ENCODE measurements around the gene BAHCC1. TPM values are rescaled to one million over a fixed set of nuclear protein-coding genes. Genes with fewer than 3 reads are reported as not detected.

Gene BAHCC1
- total RNA-seq, 2 donors from 2014 or later = 11.4 to 28.9 TPM

DNA sequence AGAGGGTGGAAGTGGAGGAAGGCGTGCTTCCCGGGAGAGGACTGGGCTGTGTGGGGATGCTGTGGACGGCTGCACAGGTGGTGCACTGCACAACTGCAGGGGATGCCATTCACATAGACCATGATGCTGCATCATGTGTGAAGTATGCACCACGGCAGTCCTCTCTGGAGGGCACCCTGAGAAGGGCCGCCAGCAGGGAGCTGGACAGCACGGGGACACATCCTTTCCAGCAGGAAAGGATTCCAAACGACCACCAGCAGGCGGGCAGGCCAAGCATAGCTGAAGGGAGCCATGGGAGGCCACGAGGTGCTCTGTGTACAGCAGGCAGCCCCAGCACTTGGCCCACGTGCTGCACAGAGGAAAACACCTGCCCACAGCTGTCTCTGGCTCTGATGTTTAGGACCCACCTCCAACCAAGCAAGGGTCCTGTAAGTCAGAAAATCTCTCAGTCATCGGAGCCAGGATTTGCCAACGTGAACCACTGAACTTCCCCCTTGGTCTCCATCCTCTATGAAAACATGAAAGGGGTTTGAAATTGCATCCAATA, 107.3 kb downstream of the BAHCC1 start:
- no peaks in the 10 kb centered on the region for H3K4me1 ChIP-seq (replicated peaks)
- H3K27ac ChIP-seq = no peak overlapping the region
- no peak for DNase-seq (ENCODE audit: low spot score)
- intact Hi-C loops (cut with DNase I) = no loop called here
- H3K9me3 ChIP-seq = no peaks in the 10 kb centered on the region
- H3K27me3 ChIP-seq (replicated peaks; ENCODE audit: insufficient read depth) = no peaks in the 10 kb centered on the region
- 71% methylated on average over 12 of the region's 12 CpGs for WGBS
- TF ChIP-seq POLR2AphosphoS5 (IDR thresholded peaks at IDR 0.05) (no peak), POLR2A (IDR thresholded peaks at IDR 0.05) (no peak)
- TF ChIP-seq, protein P1, sequence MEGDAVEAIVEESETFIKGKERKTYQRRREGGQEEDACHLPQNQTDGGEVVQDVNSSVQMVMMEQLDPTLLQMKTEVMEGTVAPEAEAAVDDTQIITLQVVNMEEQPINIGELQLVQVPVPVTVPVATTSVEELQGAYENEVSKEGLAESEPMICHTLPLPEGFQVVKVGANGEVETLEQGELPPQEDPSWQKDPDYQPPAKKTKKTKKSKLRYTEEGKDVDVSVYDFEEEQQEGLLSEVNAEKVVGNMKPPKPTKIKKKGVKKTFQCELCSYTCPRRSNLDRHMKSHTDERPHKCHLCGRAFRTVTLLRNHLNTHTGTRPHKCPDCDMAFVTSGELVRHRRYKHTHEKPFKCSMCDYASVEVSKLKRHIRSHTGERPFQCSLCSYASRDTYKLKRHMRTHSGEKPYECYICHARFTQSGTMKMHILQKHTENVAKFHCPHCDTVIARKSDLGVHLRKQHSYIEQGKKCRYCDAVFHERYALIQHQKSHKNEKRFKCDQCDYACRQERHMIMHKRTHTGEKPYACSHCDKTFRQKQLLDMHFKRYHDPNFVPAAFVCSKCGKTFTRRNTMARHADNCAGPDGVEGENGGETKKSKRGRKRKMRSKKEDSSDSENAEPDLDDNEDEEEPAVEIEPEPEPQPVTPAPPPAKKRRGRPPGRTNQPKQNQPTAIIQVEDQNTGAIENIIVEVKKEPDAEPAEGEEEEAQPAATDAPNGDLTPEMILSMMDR (IDR thresholded peaks at IDR 0.05) = no peak
- no peak overlapping the region for H3K4me3 ChIP-seq
- no peaks in the 10 kb centered on the region for H3K36me3 ChIP-seq

- Histone ChIP-seq H3K27me3 (replicated peaks; ENCODE audit: insufficient read depth) (no peaks in the 10 kb centered on the region), H3K27ac (no peak overlapping the region), H3K9me3 (no peaks in the 10 kb centered on the region), H3K36me3 (no peaks in the 10 kb centered on the region), H3K4me3 (no peak overlapping the region), H3K4me1 (replicated peaks) (no peaks in the 10 kb centered on the region)
- intact Hi-C loops (cut with DNase I) = no loop called here
- no peak for TF ChIP-seq POLR2AphosphoS5 (IDR thresholded peaks at IDR 0.05)
- TF ChIP-seq, protein P1 (IDR thresholded peaks at IDR 0.05) = no peak
- TF ChIP-seq POLR2A (IDR thresholded peaks at IDR 0.05) = no peak
- no peak for DNase-seq (ENCODE audit: low spot score)
Measured at GRCh38 chr17:81503619-81504018, 108.4 kb downstream of the BAHCC1 start.

DNA sequence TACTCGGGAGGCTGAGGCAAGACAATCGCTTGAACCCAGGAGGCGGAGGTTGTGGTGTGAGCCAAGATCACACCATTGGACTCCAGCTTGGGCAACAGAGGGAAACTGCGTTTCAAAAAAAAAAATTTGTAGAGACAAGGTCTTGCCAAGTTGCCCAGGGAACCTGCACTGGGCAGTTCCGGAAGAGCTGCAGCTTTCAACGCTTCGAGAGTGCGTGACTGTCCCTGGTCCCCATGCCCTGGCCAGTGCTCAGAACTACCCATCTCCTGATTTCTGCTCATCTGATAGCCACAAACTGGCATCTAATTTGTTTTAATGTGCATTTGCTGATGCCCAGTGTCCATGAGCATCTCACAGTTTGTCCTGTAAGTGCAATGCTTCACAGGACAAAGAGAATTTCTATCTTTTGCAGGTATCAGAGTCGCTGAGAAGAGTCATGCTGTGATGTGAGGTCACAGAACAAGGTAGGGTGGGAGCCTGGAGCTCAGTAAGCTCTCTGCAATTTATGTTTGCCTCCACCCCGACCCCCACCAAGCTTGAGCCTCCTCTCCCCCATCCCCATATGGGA, 113.5 kb downstream of the BAHCC1 start:
- Histone ChIP-seq H3K27me3 (replicated peaks; ENCODE audit: insufficient read depth) (no peaks in the 10 kb centered on the region), H3K9me3 (no peaks in the 10 kb centered on the region), H3K27ac (peak overlapping the region; percentile 100), H3K36me3 (peaks cover 10 to 20% of the 10 kb centered on the region in 2 donors), H3K4me1 (replicated peaks) (no peaks in the 10 kb centered on the region), H3K4me3 (peak overlapping the region; percentile 89 to 97)
- intact Hi-C loops (cut with DNase I) = no loop called here
- WGBS = 50% methylated on average over 10 of the region's 10 CpGs
- DNase-seq (ENCODE audit: low spot score) = no peak
- TF ChIP-seq POLR2A (IDR thresholded peaks at IDR 0.05) = no peak
- TF ChIP-seq POLR2AphosphoS5 (IDR thresholded peaks at IDR 0.05) = peak; percentile 4
- TF ChIP-seq, protein P1 (IDR thresholded peaks at IDR 0.05) = no peak

DNA sequence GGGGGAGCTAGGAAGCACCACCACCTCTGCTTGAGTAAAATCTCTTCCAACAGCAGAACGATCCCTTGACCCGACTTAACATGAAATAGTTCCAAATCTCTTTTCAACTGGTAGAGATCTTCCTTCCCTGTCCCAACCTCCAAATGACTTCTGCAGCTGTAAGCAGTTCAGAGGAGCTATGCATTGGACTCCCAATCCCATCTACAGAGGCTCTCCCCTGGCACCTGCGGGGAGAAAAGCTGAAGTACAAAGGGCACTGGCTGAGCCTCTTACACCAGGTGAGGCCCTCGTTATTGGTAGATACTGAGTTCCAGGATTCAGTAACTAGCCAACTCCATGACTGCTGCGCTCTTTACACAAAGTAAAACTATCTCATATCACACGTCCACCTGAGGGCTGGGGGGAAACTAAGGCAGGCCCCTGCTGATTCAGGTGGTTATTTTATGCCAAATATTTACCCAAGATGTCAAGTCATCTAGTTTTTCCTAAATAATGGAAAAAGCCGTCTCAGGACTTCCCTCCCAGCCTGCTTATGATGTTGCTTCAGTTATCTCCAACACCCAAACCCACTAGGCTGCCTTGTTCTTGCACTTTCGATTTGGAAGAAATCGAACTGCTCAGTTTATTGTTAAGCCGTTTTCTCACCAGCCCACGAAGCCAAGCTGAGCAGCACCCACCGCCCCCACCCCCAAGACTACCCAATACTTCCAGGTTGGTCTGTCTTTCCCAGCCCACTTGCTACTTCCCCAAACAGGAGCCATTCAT, 114.1 kb downstream of the BAHCC1 start:
- Histone ChIP-seq H3K27me3 (replicated peaks; ENCODE audit: insufficient read depth) (no peaks in the 10 kb centered on the region), H3K9me3 (no peaks in the 10 kb centered on the region), H3K27ac (peak overlapping the region; percentile 100), H3K36me3 (peaks cover 10 to 20% of the 10 kb centered on the region in 2 donors), H3K4me3 (peak overlapping the region; percentile 89 to 97), H3K4me1 (replicated peaks) (no peaks in the 10 kb centered on the region)
- WGBS = 11% methylated on average over 12 of the region's 12 CpGs
- intact Hi-C loops (cut with DNase I) = no loop called here
- TF ChIP-seq, protein P1 (IDR thresholded peaks at IDR 0.05) = no peak
- TF ChIP-seq POLR2AphosphoS5 (IDR thresholded peaks at IDR 0.05) = peak; percentile 2
- no peak for DNase-seq (ENCODE audit: low spot score)

Measured in prostate gland (tissue), 2 donors.